Peyer's patch (tissue), 4 donors: ENCODE results near the gene NAP1L4. TPM values are rescaled to one million over a fixed set of nuclear protein-coding genes. Genes with fewer than 3 reads are reported as not detected.
A peak's percentile ranks its signal among the peaks of the same experiment; 100 is the strongest.

ENCODE experiments used
- DNase-seq, 3 donors: peaks; one replicate each; pipeline ENCODE4 v3.0.0-alpha.2; 2017 to 2019
- H3K27ac ChIP-seq, 4 donors: fragments of 200-600 bp; sonication (generic); one replicate each; pipeline ENCODE4 v1.5.1; 2016 to 2019
- H3K27me3 ChIP-seq, 2 donors: fragments of 200-600 bp; sonication (generic); one replicate each; pipeline ENCODE4 v1.5.1; 2019
- H3K36me3 ChIP-seq, 3 donors: fragments of 200-600 bp; sonication (generic); one replicate each; pipeline ENCODE4 v1.5.1; 2016 to 2019
- H3K4me1 ChIP-seq, 4 donors: fragments of 200-600 bp; sonication (generic); one replicate each; pipeline ENCODE4 v1.5.1; 2016 to 2019
- H3K4me3 ChIP-seq, 4 donors: fragments of 200-600 bp; sonication (generic); 1 replicate in 3 of 4; 2 replicates in 1 of 4; pipeline ENCODE4 v1.5.1; 2016 to 2019; ENCODE audit warnings: mild to moderate bottlenecking in 1 of 4
- H3K9me3 ChIP-seq, 4 donors: fragments of 200-600 bp; sonication (generic); one replicate each; pipeline ENCODE4 v1.5.1; 2016 to 2019; ENCODE audit warnings: mild to moderate bottlenecking in 1 of 4
- POLR2A ChIP-seq, 2 donors: fragments of 450-650 bp; IDR thresholded peaks; one replicate each; pipeline ENCODE4 v1.5.1; 2017; ENCODE audit warnings: antibody characterized with exemption in 2 of 2, mild to moderate bottlenecking in 2 of 2, moderate library complexity in 2 of 2
- total RNA-seq, 4 donors: library from RNA; depleted of rRNA; stranded (reverse); fragments of >200 nt; gene quantifications; one replicate each; pipeline ENCODE4 v1.1.0, GENCODE V29; 2016
- TF ChIP-seq, protein P1 (sequence below), 6 experiments: fragments of 450-650 bp in 4 of 6; fragments of 200-600 bp in 2 of 6; sonication (generic) in 1 of 6; IDR thresholded peaks; one replicate each; pipeline ENCODE4 v1.5.1; 2017 to 2019; ENCODE audit warnings: antibody characterized with exemption in 6 of 6, mild to moderate bottlenecking in 3 of 6, moderate library complexity in 1 of 6

NAP1L4 gene
- total RNA-seq, 4 donors from 2014 or later, result 87.6 to 177 (median 119) TPM

DNA sequence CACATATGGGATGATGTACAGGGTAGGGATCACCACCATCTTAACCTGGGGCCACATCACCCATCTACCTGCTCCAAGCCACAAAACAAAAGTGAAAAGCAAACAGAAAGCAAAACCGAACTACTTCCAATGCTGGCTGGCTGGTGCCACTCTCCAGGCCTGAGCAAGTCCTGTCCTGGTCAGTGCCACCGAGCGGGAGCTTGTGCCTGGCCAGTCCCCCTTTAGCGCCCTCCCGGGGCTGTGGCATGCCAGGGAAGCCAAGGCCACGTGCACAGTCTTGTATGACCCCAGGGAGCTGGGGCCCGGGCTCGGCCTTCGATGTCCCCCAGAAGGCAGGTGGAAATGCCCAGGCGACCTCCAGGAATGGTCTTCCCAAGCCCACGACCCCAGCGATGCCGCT is 17.9 kb upstream of the NAP1L4 start:
- peak in 1 of 3 donors; percentile 42 for DNase-seq
- Histone ChIP-seq H3K9me3 (no peaks in the 10 kb centered on the region), H3K36me3 (peaks cover 0 to 89% (median 0%) of the 10 kb centered on the region in 3 donors), H3K27me3 (no peaks in the 10 kb centered on the region), H3K4me1 (no peaks in the 10 kb centered on the region), H3K27ac (no peak overlapping the region), H3K4me3 (no peak overlapping the region)
- TF ChIP-seq POLR2A (IDR thresholded peaks at IDR 0.05), result no peak
- TF ChIP-seq, protein P1, sequence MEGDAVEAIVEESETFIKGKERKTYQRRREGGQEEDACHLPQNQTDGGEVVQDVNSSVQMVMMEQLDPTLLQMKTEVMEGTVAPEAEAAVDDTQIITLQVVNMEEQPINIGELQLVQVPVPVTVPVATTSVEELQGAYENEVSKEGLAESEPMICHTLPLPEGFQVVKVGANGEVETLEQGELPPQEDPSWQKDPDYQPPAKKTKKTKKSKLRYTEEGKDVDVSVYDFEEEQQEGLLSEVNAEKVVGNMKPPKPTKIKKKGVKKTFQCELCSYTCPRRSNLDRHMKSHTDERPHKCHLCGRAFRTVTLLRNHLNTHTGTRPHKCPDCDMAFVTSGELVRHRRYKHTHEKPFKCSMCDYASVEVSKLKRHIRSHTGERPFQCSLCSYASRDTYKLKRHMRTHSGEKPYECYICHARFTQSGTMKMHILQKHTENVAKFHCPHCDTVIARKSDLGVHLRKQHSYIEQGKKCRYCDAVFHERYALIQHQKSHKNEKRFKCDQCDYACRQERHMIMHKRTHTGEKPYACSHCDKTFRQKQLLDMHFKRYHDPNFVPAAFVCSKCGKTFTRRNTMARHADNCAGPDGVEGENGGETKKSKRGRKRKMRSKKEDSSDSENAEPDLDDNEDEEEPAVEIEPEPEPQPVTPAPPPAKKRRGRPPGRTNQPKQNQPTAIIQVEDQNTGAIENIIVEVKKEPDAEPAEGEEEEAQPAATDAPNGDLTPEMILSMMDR (IDR thresholded peaks at IDR 0.05), result no peak

DNA sequence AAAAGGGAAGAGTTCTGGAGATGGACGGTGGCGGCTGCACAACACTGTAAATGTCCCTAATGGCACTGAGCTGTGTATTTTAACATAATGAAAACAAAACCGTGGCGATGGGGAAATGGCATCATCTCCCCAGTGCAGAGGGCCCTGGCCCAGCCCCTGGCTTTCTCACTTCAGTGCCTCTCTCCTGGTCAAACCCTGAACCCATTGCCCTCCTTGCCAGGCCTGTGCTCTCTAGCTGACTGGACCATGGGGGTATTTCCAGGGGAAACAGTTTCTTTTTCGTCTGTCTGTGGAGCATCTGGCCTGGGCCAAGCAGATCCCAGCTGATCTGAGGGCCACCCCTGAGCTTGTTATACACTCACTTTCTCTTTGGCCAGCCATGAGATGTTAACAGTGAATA is 17.4 kb upstream of the NAP1L4 start:
- no peaks in the 10 kb centered on the region for H3K4me1 ChIP-seq
- H3K36me3 ChIP-seq, result peaks cover 0 to 89% (median 0%) of the 10 kb centered on the region in 3 donors
- no peak overlapping the region for H3K4me3 ChIP-seq
- TF ChIP-seq, protein P1 (IDR thresholded peaks at IDR 0.05), result no peak
- TF ChIP-seq POLR2A (IDR thresholded peaks at IDR 0.05), result no peak
- H3K27ac ChIP-seq, result no peak overlapping the region
- H3K27me3 ChIP-seq, result no peaks in the 10 kb centered on the region
- no peaks in the 10 kb centered on the region for H3K9me3 ChIP-seq
- DNase-seq, result peak in 2 of 3 donors; percentile 22 to 35

DNA sequence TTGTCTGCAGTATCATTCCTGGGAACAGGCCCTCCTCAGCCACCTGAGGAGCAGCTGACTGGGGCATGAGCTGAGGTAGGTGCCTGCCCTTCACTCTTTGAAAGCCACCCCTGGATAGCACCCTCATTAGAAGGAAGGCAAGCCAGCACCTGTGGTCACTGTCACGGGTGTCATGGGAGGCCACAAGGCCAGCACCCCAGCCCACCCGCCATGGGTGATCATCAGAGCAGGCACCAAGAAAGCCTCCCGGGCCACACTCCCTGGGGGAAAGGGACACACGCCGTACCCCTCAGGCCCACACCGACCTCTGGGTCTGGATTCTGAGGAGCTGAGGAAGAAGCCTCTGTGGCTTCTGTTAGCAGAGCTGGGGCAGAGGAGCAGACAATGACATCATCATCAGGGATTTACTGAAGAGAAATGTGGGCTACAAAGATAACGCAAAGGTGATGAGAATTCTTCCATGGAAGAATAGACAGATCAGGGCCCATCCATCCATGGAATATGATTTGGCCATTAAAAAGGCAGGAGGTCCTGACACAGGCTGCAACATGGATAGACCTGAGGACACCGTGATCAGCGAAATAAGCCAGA is 16.7 kb upstream of the NAP1L4 start:
- Histone ChIP-seq H3K4me3 (no peak overlapping the region), H3K27me3 (no peaks in the 10 kb centered on the region), H3K27ac (no peak overlapping the region), H3K36me3 (peaks cover 0 to 89% (median 0%) of the 10 kb centered on the region in 3 donors), H3K4me1 (no peaks in the 10 kb centered on the region), H3K9me3 (no peaks in the 10 kb centered on the region)
- peak in 2 of 3 donors; percentile 22 to 41 for DNase-seq
- TF ChIP-seq, protein P1 (IDR thresholded peaks at IDR 0.05), result no peak
- no peak for TF ChIP-seq POLR2A (IDR thresholded peaks at IDR 0.05)

DNA sequence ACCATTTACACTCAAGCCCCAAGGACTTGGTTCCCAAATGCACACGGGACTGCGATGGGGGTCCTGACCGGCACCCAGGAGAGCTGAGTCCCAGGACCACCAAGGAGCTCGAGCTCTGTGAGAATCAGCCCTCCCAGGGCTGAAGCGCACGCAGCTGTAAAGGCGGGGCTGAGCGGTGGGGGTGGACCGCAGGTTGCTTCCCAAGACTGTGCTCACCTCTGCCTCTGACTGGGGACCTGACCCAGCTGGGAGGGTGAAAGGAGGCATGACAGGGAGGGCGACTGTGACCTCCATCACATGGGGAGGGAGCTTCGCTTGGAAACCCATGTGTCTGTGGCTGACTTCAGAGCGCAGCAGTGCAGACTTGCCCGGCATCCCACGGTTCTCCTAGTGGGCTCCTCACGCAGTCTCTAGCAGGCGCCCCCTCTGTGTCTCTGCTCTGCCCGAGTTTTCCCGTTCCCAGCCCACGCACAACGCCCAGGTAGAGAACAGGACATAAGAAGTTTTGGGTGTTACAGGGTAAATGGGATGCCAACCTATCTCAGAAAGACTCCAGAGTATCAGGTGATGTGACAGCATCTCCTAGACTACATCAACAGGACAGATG is 15.4 kb upstream of the NAP1L4 start:
- no peaks in the 10 kb centered on the region for H3K4me1 ChIP-seq
- H3K36me3 ChIP-seq, result peaks cover 0 to 87% (median 0%) of the 10 kb centered on the region in 3 donors
- DNase-seq, result peak in 1 of 3 donors; percentile 29
- H3K27ac ChIP-seq, result no peak overlapping the region
- no peak for TF ChIP-seq POLR2A (IDR thresholded peaks at IDR 0.05)
- TF ChIP-seq, protein P1 (IDR thresholded peaks at IDR 0.05), result no peak
- no peaks in the 10 kb centered on the region for H3K27me3 ChIP-seq
- H3K4me3 ChIP-seq, result no peak overlapping the region
- no peaks in the 10 kb centered on the region for H3K9me3 ChIP-seq

DNA sequence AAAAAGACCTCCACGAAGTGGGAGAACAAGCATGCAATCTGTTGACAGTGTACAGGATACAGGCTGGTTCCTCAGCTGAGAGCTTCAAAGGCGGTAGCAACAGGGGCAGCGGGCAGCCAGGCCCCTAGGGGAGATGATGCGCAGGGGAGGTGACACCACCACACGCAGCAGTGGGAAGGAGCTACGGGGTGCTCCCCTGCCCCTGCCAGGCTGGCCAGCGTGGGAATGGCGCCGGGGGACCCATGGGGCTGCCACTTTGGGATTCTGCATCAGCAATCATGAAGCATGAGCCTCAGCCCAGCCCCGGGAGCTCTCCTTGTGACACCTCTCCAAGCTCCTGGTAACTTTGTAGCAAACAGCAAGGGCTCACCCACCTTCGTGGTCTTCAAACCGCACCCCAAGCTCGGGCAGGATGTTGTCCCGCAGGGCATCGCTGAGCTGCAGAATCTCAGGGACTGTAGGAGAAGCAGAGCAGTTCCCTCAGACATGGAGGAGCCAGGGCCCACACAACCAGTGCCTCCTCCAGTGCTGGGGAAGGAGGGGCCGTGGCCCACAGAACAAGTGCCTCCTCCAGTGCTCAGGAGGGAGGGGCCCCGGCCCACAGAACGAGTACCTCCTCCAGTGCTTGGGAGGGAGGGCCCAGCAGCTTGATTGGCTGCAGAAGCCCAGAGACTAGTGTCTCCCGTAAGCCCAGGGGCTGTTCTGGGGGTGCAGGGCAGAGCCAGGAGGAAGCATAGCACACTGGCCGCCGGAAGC is 14.6 kb upstream of the NAP1L4 start:
- Histone ChIP-seq H3K9me3 (no peaks in the 10 kb centered on the region), H3K27me3 (no peaks in the 10 kb centered on the region), H3K4me3 (no peak overlapping the region), H3K36me3 (peaks cover 0 to 86% (median 0%) of the 10 kb centered on the region in 3 donors), H3K4me1 (no peaks in the 10 kb centered on the region), H3K27ac (no peak overlapping the region)
- DNase-seq, result peak in 1 of 3 donors; percentile 43
- TF ChIP-seq, protein P1 (IDR thresholded peaks at IDR 0.05), result no peak
